Neural cell (in vitro differentiated cells): Measurements from ENCODE around the gene RAPGEF4.

ENCODE experiments used
- SMC3 ChIP-seq: fragments of 450-650 bp; conservative IDR thresholded peaks from 2 replicates; pipeline ENCODE4 v1.6.1; 2014; ENCODE audit warnings: antibody characterized with exemption, mild to moderate bottlenecking, moderate library complexity; ENCODE audit not compliant: poor library complexity
- TF ChIP-seq, protein P1 (sequence below): IDR thresholded peaks from 2 replicates; pipeline ENCODE4 v1.6.1; 2012; ENCODE audit warnings: borderline replicate concordance

DNA sequence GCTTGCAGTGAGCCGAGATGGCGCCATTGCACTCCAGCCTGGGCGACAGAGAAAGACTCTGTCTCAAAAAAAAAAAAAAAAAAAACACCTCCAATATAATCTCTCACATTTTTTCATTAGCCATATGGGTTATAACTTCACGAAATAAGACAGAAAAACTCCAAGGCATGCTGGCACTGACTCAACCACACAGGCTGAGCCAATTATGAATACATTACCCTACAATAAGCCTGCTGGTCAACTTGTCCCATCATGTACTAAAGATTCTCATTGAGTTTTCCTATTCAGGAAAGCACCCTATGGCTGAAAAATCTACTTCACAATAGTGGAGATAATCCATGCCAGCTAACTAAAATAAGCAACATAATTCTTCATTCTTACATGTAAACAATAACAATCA is 327.2 kb downstream of the RAPGEF4 start:
- TF ChIP-seq, protein P1, sequence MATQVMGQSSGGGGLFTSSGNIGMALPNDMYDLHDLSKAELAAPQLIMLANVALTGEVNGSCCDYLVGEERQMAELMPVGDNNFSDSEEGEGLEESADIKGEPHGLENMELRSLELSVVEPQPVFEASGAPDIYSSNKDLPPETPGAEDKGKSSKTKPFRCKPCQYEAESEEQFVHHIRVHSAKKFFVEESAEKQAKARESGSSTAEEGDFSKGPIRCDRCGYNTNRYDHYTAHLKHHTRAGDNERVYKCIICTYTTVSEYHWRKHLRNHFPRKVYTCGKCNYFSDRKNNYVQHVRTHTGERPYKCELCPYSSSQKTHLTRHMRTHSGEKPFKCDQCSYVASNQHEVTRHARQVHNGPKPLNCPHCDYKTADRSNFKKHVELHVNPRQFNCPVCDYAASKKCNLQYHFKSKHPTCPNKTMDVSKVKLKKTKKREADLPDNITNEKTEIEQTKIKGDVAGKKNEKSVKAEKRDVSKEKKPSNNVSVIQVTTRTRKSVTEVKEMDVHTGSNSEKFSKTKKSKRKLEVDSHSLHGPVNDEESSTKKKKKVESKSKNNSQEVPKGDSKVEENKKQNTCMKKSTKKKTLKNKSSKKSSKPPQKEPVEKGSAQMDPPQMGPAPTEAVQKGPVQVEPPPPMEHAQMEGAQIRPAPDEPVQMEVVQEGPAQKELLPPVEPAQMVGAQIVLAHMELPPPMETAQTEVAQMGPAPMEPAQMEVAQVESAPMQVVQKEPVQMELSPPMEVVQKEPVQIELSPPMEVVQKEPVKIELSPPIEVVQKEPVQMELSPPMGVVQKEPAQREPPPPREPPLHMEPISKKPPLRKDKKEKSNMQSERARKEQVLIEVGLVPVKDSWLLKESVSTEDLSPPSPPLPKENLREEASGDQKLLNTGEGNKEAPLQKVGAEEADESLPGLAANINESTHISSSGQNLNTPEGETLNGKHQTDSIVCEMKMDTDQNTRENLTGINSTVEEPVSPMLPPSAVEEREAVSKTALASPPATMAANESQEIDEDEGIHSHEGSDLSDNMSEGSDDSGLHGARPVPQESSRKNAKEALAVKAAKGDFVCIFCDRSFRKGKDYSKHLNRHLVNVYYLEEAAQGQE: no peak
- TF ChIP-seq SMC3: no peak
